Caco-2 (cell line): ENCODE data around the gene PRPF18. TPM values are rescaled to one million over a fixed set of nuclear protein-coding genes. Genes with fewer than 3 reads are reported as not detected.

Experiments used
- BruUV-seq: library from RNA; stranded (reverse); fragments of 400-500 nt; replicated peaks from 2 replicates; lab custom pipeline; 2021; lab: Mats Ljungman, UMichigan
- CTCF ChIA-PET: fragments of 300-600 bp; sonication (Branson Sonifier 250); formaldehyde crosslinking; loops from one replicate; lab custom pipeline; 2022; ENCODE audit warnings: antibody characterized with exemption; lab: Charles Lee
- POLR2A ChIA-PET: fragments of 300-600 bp; sonication (Branson Sonifier 250); formaldehyde crosslinking; loops from one replicate; lab custom pipeline; 2022; ENCODE audit warnings: antibody characterized with exemption; lab: Charles Lee
- DNase-seq, 2 experiments: peaks; one replicate each; pipeline versions ENCODE4 v3.0.0 to v3.0.0-alpha.2; 2020 to 2022
- H3K27me3 ChIP-seq: replicated peaks from 2 replicates; pipeline ENCODE4 v1.6.0; 2011; ENCODE audit warnings: low read length; ENCODE audit not compliant: control insufficient read depth, insufficient read depth
- H3K36me3 ChIP-seq: 2 replicates; pipeline ENCODE4 v1.5.1; 2011; ENCODE audit warnings: low read length; ENCODE audit not compliant: control insufficient read depth, insufficient read depth
- H3K4me1 ChIP-seq: fragments of 250-450 bp; sonication (Bioruptor Pico); 2 replicates; pipeline ENCODE4 v1.5.1; 2020; ENCODE audit warnings: mild to moderate bottlenecking
- H3K4me3 ChIP-seq: 2 replicates; pipeline ENCODE4 v1.5.1; 2011; ENCODE audit warnings: low read depth, mild to moderate bottlenecking, control low read depth, low read length
- H3K9me3 ChIP-seq: fragments of 250-450 bp; sonication (Bioruptor Pico); 2 replicates; pipeline ENCODE4 v1.5.1; 2020; ENCODE audit warnings: mild to moderate bottlenecking, moderate library complexity
- H3K27ac Mint-ChIP-seq: one replicate; pipeline ENCODE4 v1.8.0; 2022; ENCODE audit warnings: mixed read lengths; ENCODE audit not compliant: unreplicated experiment
- H3K27me3 Mint-ChIP-seq: one replicate; pipeline ENCODE4 v1.8.0; 2022; ENCODE audit warnings: mixed read lengths; ENCODE audit not compliant: insufficient read depth, unreplicated experiment
- H3K36me3 Mint-ChIP-seq: one replicate; pipeline ENCODE4 v1.8.0; 2022; ENCODE audit warnings: mild to moderate bottlenecking, mixed read lengths; ENCODE audit not compliant: insufficient read depth, unreplicated experiment
- H3K4me1 Mint-ChIP-seq: one replicate; pipeline ENCODE4 v1.8.0; 2022; ENCODE audit warnings: low read depth, mixed read lengths; ENCODE audit not compliant: unreplicated experiment
- H3K4me3 Mint-ChIP-seq: one replicate; pipeline ENCODE4 v1.8.0; 2022; ENCODE audit warnings: mild to moderate bottlenecking, moderate library complexity, mixed read lengths; ENCODE audit not compliant: unreplicated experiment
- H3K9me3 Mint-ChIP-seq: one replicate; pipeline ENCODE4 v1.8.0; 2022; ENCODE audit warnings: mixed read lengths; ENCODE audit not compliant: unreplicated experiment
- CTCF ChIP-seq, 2 experiments: fragments of 200-600 bp in 1 of 2; IDR thresholded peaks; 1 replicate in 1 of 2; 2 replicates in 1 of 2; pipeline versions ENCODE4 v1.5.1 to v1.8.0; 2011 to 2022; ENCODE audit warnings: antibody characterized with exemption in 1 of 2, control low read depth in 1 of 2, inconsistent platforms in 1 of 2, low read depth in 1 of 2, low read length in 1 of 2, mild to moderate bottlenecking in 1 of 2, moderate library complexity in 1 of 2; ENCODE audit not compliant: insufficient read depth in 1 of 2, severe bottlenecking in 1 of 2, unreplicated experiment in 1 of 2
- intact Hi-C: fragments of 100-400 bp; cut with micrococcal nuclease; formaldehyde crosslinking; loops from one replicate; pipeline ENCODE4 v1.10.0; 2022; ENCODE audit not compliant: unreplicated experiment
- total RNA-seq: library from RNA; stranded (reverse); gene quantifications from 2 replicates; pipeline ENCODE4 v1.2.3, GENCODE V29; 2022

The PRPF18 gene
- total RNA-seq, 1 experiment from 2014 or later = 31.0 TPM

- TF ChIP-seq CTCF (IDR thresholded peaks at IDR 0.05; ENCODE audit: insufficient read depth in 1 of 2, low read depth in 1 of 2, low read length in 1 of 2, severe bottlenecking in 1 of 2, unreplicated experiment in 1 of 2) = no peak
- no TSS peak for BruUV-seq
- peaks cover 21% of the 10 kb centered on the region for H3K9me3 Mint-ChIP-seq
- no peak overlapping the region for H3K4me3 ChIP-seq
- H3K4me1 Mint-ChIP-seq = no peaks in the 10 kb centered on the region
- peaks cover 7% of the 10 kb centered on the region for H3K9me3 ChIP-seq
- no peak for DNase-seq
- ChIA-PET POLR2A (no interaction called here), CTCF (no interaction called here)
- no peak overlapping the region for H3K27ac Mint-ChIP-seq
- no peaks in the 10 kb centered on the region for H3K4me1 ChIP-seq
- H3K27me3 Mint-ChIP-seq = peaks cover 9% of the 10 kb centered on the region
- H3K36me3 ChIP-seq = no peaks in the 10 kb centered on the region
- intact Hi-C loops = no loop called here
- no peaks in the 10 kb centered on the region; the same call in none of the 2 replicates for H3K27me3 ChIP-seq
- no peak overlapping the region for H3K4me3 Mint-ChIP-seq
- no peaks in the 10 kb centered on the region for H3K36me3 Mint-ChIP-seq
Observed at GRCh38 chr10:13567030-13567429, 19.7 kb upstream of the PRPF18 start.

GRCh38 chr10:13571541-13571940 lies 15.2 kb upstream of the PRPF18 start:
- ChIA-PET CTCF (interaction anchor here (0.6 kb wide), 1 partner anchor 51 kb away, joined by 3 read pairs; no protein-coding TSS in a partner anchor), POLR2A (no interaction called here)
- intact Hi-C loops = no loop called here
- Mint-ChIP-seq H3K27ac (no peak overlapping the region), H3K9me3 (peaks cover 11% of the 10 kb centered on the region), H3K36me3 (no peaks in the 10 kb centered on the region), H3K4me3 (no peak overlapping the region), H3K4me1 (no peaks in the 10 kb centered on the region), H3K27me3 (peaks cover 12% of the 10 kb centered on the region)
- Histone ChIP-seq H3K4me1 (no peaks in the 10 kb centered on the region), H3K4me3 (no peak overlapping the region), H3K27me3 (no peaks in the 10 kb centered on the region; the same call in 1 of the 2 replicates), H3K36me3 (no peaks in the 10 kb centered on the region), H3K9me3 (peaks cover 3% of the 10 kb centered on the region; the same call in 1 of the 2 replicates)
- no peak for TF ChIP-seq CTCF (IDR thresholded peaks at IDR 0.05; ENCODE audit: insufficient read depth in 1 of 2, low read depth in 1 of 2, low read length in 1 of 2, severe bottlenecking in 1 of 2, unreplicated experiment in 1 of 2)
- BruUV-seq = no TSS peak
- DNase-seq = no peak

- Mint-ChIP-seq H3K4me1 (no peaks in the 10 kb centered on the region), H3K27ac (no peak overlapping the region), H3K27me3 (peaks cover 12% of the 10 kb centered on the region), H3K36me3 (no peaks in the 10 kb centered on the region), H3K9me3 (peaks cover 11% of the 10 kb centered on the region), H3K4me3 (no peak overlapping the region)
- no peaks in the 10 kb centered on the region; the same call in 1 of the 2 replicates for H3K27me3 ChIP-seq
- H3K4me1 ChIP-seq = no peaks in the 10 kb centered on the region
- CTCF ChIA-PET = no interaction called here
- BruUV-seq = no TSS peak
- no peak overlapping the region for H3K4me3 ChIP-seq
- peaks cover 3% of the 10 kb centered on the region; the same call in 1 of the 2 replicates for H3K9me3 ChIP-seq
- no peak for TF ChIP-seq CTCF (IDR thresholded peaks at IDR 0.05; ENCODE audit: insufficient read depth in 1 of 2, low read depth in 1 of 2, low read length in 1 of 2, severe bottlenecking in 1 of 2, unreplicated experiment in 1 of 2)
- no peaks in the 10 kb centered on the region for H3K36me3 ChIP-seq
- intact Hi-C loops = no loop called here
- DNase-seq = no peak
- POLR2A ChIA-PET = no interaction called here
Observed at GRCh38 chr10:13573960-13574359, 12.8 kb upstream of the PRPF18 start.
